Trophoblast cell (in vitro differentiated cells and primary cell): ENCODE results near the gene FAM114A1.

Experiments
- DNase-seq, 2 donors: peaks; one replicate each; pipeline ENCODE4 v3.0.0-alpha.2; 2016
- H2AFZ ChIP-seq: 2 replicates; pipeline ENCODE4 v1.6.1; 2013; ENCODE audit warnings: low read length, moderate library complexity, mild to moderate bottlenecking; ENCODE audit not compliant: insufficient read depth, poor library complexity
- H2AK5ac ChIP-seq: 2 replicates; pipeline ENCODE4 v1.6.1; 2013; ENCODE audit warnings: mild to moderate bottlenecking, low read length
- H2BK120ac ChIP-seq: 2 replicates; pipeline ENCODE4 v1.6.1; 2013; ENCODE audit warnings: low read length, mild to moderate bottlenecking, moderate library complexity; ENCODE audit not compliant: insufficient read depth, poor library complexity
- H2BK12ac ChIP-seq: 2 replicates; pipeline ENCODE4 v1.6.1; 2013; ENCODE audit warnings: mild to moderate bottlenecking, low read length, moderate library complexity
- H2BK5ac ChIP-seq: 2 replicates; pipeline ENCODE4 v1.6.1; 2013; ENCODE audit warnings: low read length, low read depth, moderate library complexity, mild to moderate bottlenecking; ENCODE audit not compliant: poor library complexity
- H3K14ac ChIP-seq: 2 replicates; pipeline ENCODE4 v1.6.1; 2013; ENCODE audit warnings: mild to moderate bottlenecking, low read length
- H3K18ac ChIP-seq: 2 replicates; pipeline ENCODE4 v1.6.1; 2013; ENCODE audit warnings: mild to moderate bottlenecking, low read length
- H3K23ac ChIP-seq: 2 replicates; pipeline ENCODE4 v1.6.1; 2013; ENCODE audit warnings: low read length
- H3K27ac ChIP-seq: 2 replicates; pipeline ENCODE4 v1.5.1; 2013; ENCODE audit warnings: low read depth, mild to moderate bottlenecking, inconsistent platforms, low read length, moderate library complexity
- H3K27me3 ChIP-seq: 2 replicates; pipeline ENCODE4 v1.6.1; 2013; ENCODE audit warnings: inconsistent platforms, mild to moderate bottlenecking, low read length, moderate library complexity; ENCODE audit not compliant: insufficient read depth
- H3K36me3 ChIP-seq, 2 experiments: 1 replicate in 1 of 2; 2 replicates in 1 of 2; pipeline ENCODE4 v1.6.1; 2013; ENCODE audit warnings: low read length in 2 of 2, mild to moderate bottlenecking in 2 of 2, moderate library complexity in 1 of 2; ENCODE audit not compliant: insufficient read depth in 2 of 2, control insufficient read depth in 1 of 2
- H3K4ac ChIP-seq: 2 replicates; pipeline ENCODE4 v1.6.1; 2013; ENCODE audit warnings: low read depth, mild to moderate bottlenecking, low read length, moderate library complexity
- H3K4me1 ChIP-seq, 2 experiments: 1 replicate in 1 of 2; 2 replicates in 1 of 2; pipeline ENCODE4 v1.6.1; 2013; ENCODE audit warnings: low read length in 2 of 2, mild to moderate bottlenecking in 2 of 2, moderate library complexity in 1 of 2; ENCODE audit not compliant: insufficient read depth in 2 of 2, control insufficient read depth in 1 of 2
- H3K4me2 ChIP-seq: 2 replicates; pipeline ENCODE4 v1.6.1; 2013; ENCODE audit warnings: inconsistent platforms, mild to moderate bottlenecking, low read length, moderate library complexity
- H3K4me3 ChIP-seq: 2 replicates; pipeline ENCODE4 v1.5.1; 2013; ENCODE audit warnings: mild to moderate bottlenecking, low read depth, low read length, inconsistent platforms
- H3K79me1 ChIP-seq: one replicate; pipeline ENCODE4 v1.6.1; 2013; ENCODE audit warnings: low read length
- H3K79me2 ChIP-seq: 2 replicates; pipeline ENCODE4 v1.6.1; 2013; ENCODE audit warnings: low read length, mild to moderate bottlenecking; ENCODE audit not compliant: control insufficient read depth, insufficient read depth, poor library complexity
- H3K9ac ChIP-seq: 2 replicates; pipeline ENCODE4 v1.6.1; 2013; ENCODE audit warnings: mild to moderate bottlenecking, low read length
- H3K9me3 ChIP-seq: 2 replicates; pipeline ENCODE4 v1.6.1; 2013; ENCODE audit warnings: low read depth, mild to moderate bottlenecking, control low read depth, inconsistent platforms, low read length; ENCODE audit not compliant: insufficient read depth
- H4K12ac ChIP-seq: 2 replicates; pipeline ENCODE4 v1.6.1; 2013; ENCODE audit warnings: low read depth, mild to moderate bottlenecking, low read length, moderate library complexity
- H4K8ac ChIP-seq: 2 replicates; pipeline ENCODE4 v1.6.1; 2013; ENCODE audit warnings: low read depth, mild to moderate bottlenecking, low read length, moderate library complexity
- H4K91ac ChIP-seq: one replicate; pipeline ENCODE4 v1.6.1; 2013; ENCODE audit warnings: low read depth, mild to moderate bottlenecking, low read length, moderate library complexity
- WGBS: extraction: QIAGEN DNeasy Blood & Tissue Kit; methylation state at CpG from one replicate; pipeline ENCODE4 v1.1.7; 2013; ENCODE audit warnings: missing lambda C conversion rate; ENCODE audit not compliant: insufficient read length, insufficient coverage; ENCODE audit errors: extremely low coverage; 5-methylcytosine and 5-hydroxymethylcytosine counted together

FAM114A1 gene

DNA sequence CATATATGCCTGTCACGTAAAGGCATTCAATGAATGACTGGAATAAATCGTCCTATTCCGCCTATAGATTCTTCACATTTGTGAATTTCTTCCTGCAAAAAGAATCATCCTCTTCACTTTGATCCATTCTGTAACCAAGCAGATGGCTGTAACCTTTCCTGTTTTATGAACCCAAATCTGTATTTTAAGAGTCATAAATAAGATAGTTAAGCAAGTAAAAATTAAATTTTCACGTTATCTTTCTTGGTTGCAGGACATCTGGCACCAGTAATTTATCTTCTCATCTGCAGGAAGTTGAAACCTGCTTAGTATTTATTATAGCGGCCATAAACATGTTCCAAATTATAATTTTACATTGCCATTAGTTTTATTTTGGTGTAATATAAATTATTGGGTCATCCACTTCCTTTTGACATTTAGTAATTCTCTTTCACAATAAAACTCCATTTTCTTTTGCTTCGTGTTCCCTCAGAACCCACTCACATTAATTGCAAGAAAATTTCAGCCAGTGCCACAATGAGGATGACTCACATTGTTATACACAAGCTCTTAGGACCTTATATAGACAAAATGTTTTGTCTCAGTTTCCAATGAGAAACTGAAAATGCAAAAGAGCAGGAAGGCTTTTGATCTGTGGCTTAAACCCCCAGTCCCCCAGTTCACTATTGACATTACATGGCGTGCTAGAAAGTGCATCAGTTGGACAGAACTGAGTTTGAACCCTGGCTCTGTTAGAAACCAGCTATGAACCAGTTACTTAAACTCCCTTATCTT, 113.5 kb downstream of the FAM114A1 start:
- no peaks in the 10 kb centered on the region for H3K9me3 ChIP-seq
- H4K8ac ChIP-seq: no peak overlapping the region
- H3K23ac ChIP-seq: no peak overlapping the region
- WGBS: no CpG with 5 or more reads among the region's 7 CpGs
- H3K79me2 ChIP-seq: no peaks in the 10 kb centered on the region
- no peaks in the 10 kb centered on the region for H3K27me3 ChIP-seq
- H4K12ac ChIP-seq: no peak overlapping the region
- no peak for DNase-seq
- H2BK12ac ChIP-seq: no peak overlapping the region
- no peak overlapping the region for H2AK5ac ChIP-seq
- H2BK120ac ChIP-seq: no peak overlapping the region
- H3K4me3 ChIP-seq: no peak overlapping the region
- no peak overlapping the region for H2AFZ ChIP-seq
- H3K9ac ChIP-seq: no peak overlapping the region
- no peak overlapping the region for H3K4me2 ChIP-seq
- H3K27ac ChIP-seq: no peak overlapping the region
- no peak overlapping the region for H3K18ac ChIP-seq
- no peak overlapping the region for H4K91ac ChIP-seq
- H2BK5ac ChIP-seq: no peak overlapping the region
- peaks cover 0 to 2% of the 10 kb centered on the region in 2 experiments for H3K4me1 ChIP-seq
- H3K79me1 ChIP-seq: no peaks in the 10 kb centered on the region
- H3K36me3 ChIP-seq: no peaks in the 10 kb centered on the region
- H3K4ac ChIP-seq: no peak overlapping the region
- no peak overlapping the region for H3K14ac ChIP-seq

DNA sequence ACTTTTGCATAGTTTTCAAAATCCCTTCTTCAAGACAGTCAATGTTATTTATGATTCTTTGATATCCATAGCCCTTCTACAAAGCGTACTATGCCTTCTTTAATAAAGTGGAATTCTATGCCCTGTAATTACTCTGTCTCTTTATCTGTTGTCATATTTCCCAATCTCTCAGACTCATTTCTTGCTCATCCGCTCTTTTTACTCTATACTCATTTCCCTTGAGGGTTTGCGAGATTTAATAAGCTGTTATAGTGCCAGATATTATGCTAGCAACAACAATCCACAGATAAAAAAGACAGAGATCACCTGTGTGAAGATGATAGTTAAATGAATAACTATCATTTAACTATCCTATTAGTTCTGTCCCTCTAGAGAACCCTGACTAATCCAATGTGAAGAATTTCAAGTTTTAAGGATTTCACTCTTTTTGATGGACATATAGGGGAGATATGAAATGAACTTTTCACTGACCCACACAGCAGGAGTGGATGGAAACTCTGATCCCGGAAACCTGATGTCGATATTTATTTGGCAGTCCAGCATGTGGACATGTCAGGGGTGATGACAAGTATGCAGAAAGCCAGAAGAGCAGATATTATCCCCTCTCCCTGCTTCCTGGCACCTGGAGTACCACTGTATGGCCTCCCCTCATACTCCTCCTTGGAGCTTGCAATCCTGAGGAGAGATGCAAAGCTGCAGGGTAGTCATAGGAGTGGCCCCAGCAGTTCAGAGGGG, 114.9 kb downstream of the FAM114A1 start:
- Histone ChIP-seq H2BK5ac (no peak overlapping the region), H4K91ac (no peak overlapping the region), H3K4me2 (no peak overlapping the region), H3K79me1 (no peaks in the 10 kb centered on the region), H2AFZ (no peak overlapping the region), H3K4ac (no peak overlapping the region), H3K4me3 (no peak overlapping the region), H3K4me1 (peaks cover 0 to 2% of the 10 kb centered on the region in 2 experiments), H4K8ac (no peak overlapping the region), H3K9ac (no peak overlapping the region), H3K27me3 (no peaks in the 10 kb centered on the region), H3K23ac (no peak overlapping the region), H2AK5ac (no peak overlapping the region), H3K36me3 (no peaks in the 10 kb centered on the region), H3K18ac (no peak overlapping the region), H3K79me2 (no peaks in the 10 kb centered on the region), H3K27ac (no peak overlapping the region), H4K12ac (no peak overlapping the region), H2BK120ac (no peak overlapping the region), H2BK12ac (no peak overlapping the region), H3K14ac (no peak overlapping the region), H3K9me3 (no peaks in the 10 kb centered on the region)
- WGBS: no CpG with 5 or more reads among the region's 5 CpGs
- DNase-seq: no peak

DNA sequence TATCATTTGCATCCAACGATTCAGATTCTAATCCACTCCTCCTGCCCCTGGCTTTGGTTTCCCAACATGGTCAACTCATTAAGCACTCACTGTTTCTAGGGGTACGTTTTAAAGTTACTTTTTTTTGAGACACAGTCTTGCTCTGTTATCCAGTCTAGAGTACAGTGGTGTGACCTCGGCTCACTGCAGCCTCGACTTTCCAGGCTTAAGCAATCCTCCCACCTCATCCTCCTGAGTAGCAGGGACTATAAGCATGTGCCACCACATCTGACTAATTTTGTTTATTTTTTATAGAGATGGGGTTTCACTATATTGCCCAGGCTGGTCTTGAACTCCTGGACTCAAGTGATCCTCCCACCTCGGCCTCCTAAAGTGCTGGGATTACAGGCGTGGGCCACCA, 115.7 kb downstream of the FAM114A1 start:
- Histone ChIP-seq H4K12ac (no peak overlapping the region), H3K79me1 (no peaks in the 10 kb centered on the region), H3K9me3 (no peaks in the 10 kb centered on the region), H2AK5ac (no peak overlapping the region), H3K27ac (no peak overlapping the region), H2BK12ac (no peak overlapping the region), H3K4me3 (no peak overlapping the region), H3K27me3 (no peaks in the 10 kb centered on the region), H3K4me2 (no peak overlapping the region), H3K4me1 (peaks cover 0 to 2% of the 10 kb centered on the region in 2 experiments), H2AFZ (no peak overlapping the region), H4K8ac (no peak overlapping the region), H3K79me2 (no peaks in the 10 kb centered on the region), H3K18ac (no peak overlapping the region), H2BK5ac (no peak overlapping the region), H3K36me3 (no peaks in the 10 kb centered on the region), H3K4ac (no peak overlapping the region), H2BK120ac (no peak overlapping the region), H3K23ac (no peak overlapping the region), H3K9ac (no peak overlapping the region), H4K91ac (no peak overlapping the region), H3K14ac (no peak overlapping the region)
- no peak for DNase-seq
- WGBS: no CpG with 5 or more reads among the region's 6 CpGs

DNA sequence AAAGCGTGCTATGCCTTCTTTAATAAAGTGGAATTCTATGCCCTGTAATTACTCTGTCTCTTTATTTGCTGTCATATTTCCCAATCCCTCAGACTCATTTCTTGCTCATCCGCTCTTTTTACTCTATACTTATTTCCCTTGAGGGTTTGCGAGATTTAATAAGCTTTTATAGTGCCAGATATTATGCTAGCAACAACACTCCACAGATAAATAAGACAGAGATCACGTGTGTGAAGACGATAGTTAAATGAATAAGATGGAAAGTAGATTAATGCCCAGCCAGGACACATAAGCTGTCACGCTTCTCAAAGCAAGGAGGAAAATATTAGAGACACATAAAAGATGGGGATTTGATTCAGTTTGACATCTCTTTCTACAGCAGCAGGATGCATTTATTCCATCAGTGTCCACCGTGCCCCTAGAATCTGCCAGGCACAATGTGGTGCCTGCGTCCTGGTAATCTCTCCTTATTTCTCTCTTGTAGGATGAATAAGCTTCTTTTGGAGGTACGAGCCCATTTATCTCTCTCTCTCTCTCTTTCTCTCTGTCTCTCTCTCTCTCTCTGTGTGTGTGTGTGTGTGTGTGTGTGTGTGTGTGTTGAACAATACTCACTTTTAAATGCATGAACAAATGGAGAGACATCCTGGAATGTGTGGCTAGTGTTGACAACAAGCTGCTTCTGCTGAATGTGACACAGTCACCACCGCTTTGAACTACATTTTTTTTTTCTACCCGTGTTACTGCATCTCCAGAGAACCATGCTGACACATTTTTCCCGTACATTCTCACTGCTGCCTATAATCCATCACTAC, 116.4 kb downstream of the FAM114A1 start:
- Histone ChIP-seq H3K9me3 (no peaks in the 10 kb centered on the region), H2BK12ac (no peak overlapping the region), H3K4me1 (peaks cover 0 to 2% of the 10 kb centered on the region in 2 experiments), H3K4me2 (no peak overlapping the region), H2AFZ (no peak overlapping the region), H3K36me3 (no peaks in the 10 kb centered on the region), H4K12ac (no peak overlapping the region), H2BK5ac (no peak overlapping the region), H3K79me1 (no peaks in the 10 kb centered on the region), H3K27ac (no peak overlapping the region), H3K27me3 (no peaks in the 10 kb centered on the region), H2AK5ac (no peak overlapping the region), H3K14ac (no peak overlapping the region), H3K4me3 (no peak overlapping the region), H2BK120ac (no peak overlapping the region), H3K23ac (no peak overlapping the region), H3K4ac (no peak overlapping the region), H3K9ac (no peak overlapping the region), H3K79me2 (no peaks in the 10 kb centered on the region), H4K91ac (no peak overlapping the region), H3K18ac (no peak overlapping the region), H4K8ac (no peak overlapping the region)
- peak in 1 of 2 donors; percentile 47 for DNase-seq
- no CpG with 5 or more reads among the region's 12 CpGs for WGBS
